ENCODE data around the gene G6PC3. TPM values are rescaled to one million over a fixed set of nuclear protein-coding genes. Genes with fewer than 3 reads are reported as not detected.

Gene G6PC3
- total RNA-seq, 6 experiments from 2014 or later, result 5.9 to 24.2 (median 9.9) TPM

DNA sequence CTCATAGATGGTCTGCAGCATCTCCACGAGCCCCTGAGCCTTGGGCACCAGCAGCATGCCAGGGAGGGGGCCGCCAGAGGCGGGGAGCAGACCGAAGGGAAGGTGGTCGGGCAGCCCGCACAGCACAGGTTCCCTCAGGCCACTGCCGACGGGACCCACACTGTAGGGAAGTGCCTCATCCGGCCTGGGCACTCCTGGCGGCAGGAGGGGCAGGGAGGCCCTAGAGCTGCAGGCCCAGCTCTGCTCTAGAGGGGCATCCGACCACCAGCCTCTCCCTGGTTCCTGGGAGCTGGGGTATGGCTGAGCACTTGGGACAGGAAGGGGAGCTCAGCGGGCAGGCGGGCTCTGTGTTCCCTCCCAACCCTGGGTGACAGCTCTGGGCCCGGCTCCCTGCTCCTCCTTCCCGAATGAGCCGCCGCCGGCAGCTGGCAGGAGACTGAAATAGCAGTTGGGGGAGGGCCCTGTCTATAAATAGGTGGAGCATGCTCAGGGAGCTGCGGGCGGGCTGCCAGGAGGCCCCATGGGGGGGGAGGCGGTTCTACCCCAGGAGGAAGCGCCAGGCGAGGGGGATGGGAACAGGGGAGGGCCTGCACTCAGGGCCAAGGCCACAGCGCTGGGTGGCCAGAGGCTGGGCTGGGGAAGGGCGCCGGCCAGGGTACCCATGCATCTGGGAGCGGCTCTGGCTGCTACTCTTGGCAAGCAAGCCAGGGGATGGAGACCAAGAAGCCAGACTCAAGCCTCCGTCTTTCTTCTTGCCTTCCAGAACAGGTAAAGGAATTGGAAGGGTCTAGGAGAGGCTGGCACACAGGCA is 40.5 kb downstream of the G6PC3 start:
- TF ChIP-seq CTCF (IDR thresholded peaks at IDR 0.05) (peak in 1 of 4 donors; percentile 10), POLR2A (IDR thresholded peaks at IDR 0.05) (peak; percentile 94)
- Histone ChIP-seq H3K9me3 (no peaks in the 10 kb centered on the region), H3K36me3 (no peaks in the 10 kb centered on the region), H3K27me3 (no peaks in the 10 kb centered on the region), H3K27ac (peak overlapping the region; percentile 65 to 89 (median 84)), H3K4me3 (peak overlapping the region; percentile 32 to 58 (median 50)), H3K4me1 (peaks cover 2 to 54% (median 29%) of the 10 kb centered on the region in 4 donors)
- ATAC-seq (peak; percentile 79 to 88 (median 84)), DNase-seq (peak; percentile 99 to 100 (median 99))
- intact Hi-C loops (cut with DNase I), result no loop called here
- WGBS (ENCODE audit: insufficient coverage, low coverage, low lambda C conversion rate, missing lambda C conversion rate), result 3% methylated on average over 7 of the region's 28 CpGs

DNA sequence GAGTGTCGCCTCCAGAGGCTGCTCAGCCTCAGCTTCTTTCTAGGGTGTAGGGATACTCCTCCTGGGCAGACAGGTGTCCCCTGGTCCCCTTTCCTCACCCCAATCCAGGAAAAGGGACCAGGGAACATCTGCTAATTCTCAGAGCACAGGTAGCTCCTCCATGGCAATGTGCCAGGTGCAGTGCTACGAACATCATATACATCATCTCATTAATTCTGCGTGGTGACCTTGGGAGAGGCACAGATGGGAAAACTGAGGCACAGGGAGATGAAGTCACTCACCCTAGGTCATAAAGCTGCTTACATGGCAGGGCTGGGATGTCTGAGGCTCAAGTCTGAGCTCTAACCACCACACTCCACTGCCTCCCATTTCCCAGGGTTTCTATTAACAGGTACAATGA is 41.2 kb downstream of the G6PC3 start:
- peaks cover 2 to 51% (median 28%) of the 10 kb centered on the region in 4 donors for H3K4me1 ChIP-seq
- H3K9me3 ChIP-seq, result no peaks in the 10 kb centered on the region
- no peaks in the 10 kb centered on the region for H3K27me3 ChIP-seq
- peak overlapping the region in 2 of 3 donors; percentile 54 to 89 for H3K27ac ChIP-seq
- TF ChIP-seq POLR2A (IDR thresholded peaks at IDR 0.05) (no peak), CTCF (IDR thresholded peaks at IDR 0.05) (no peak)
- no peak for DNase-seq
- H3K36me3 ChIP-seq, result no peaks in the 10 kb centered on the region
- no peak for ATAC-seq
- no CpG with 5 or more reads among the region's 3 CpGs for WGBS (ENCODE audit: insufficient coverage, low coverage, low lambda C conversion rate, missing lambda C conversion rate)
- intact Hi-C loops (cut with DNase I), result no loop called here
- no peak overlapping the region for H3K4me3 ChIP-seq

GRCh38 chr17:44112284-44113280 is 42.0 kb downstream of the G6PC3 start:
- Histone ChIP-seq H3K27me3 (no peaks in the 10 kb centered on the region), H3K4me1 (peaks cover 2 to 43% (median 24%) of the 10 kb centered on the region in 4 donors), H3K9me3 (no peaks in the 10 kb centered on the region), H3K36me3 (no peaks in the 10 kb centered on the region), H3K4me3 (no peak overlapping the region), H3K27ac (peak overlapping the region in 1 of 3 donors; percentile 25)
- ATAC-seq (no peak), DNase-seq (no peak)
- intact Hi-C loops (cut with DNase I), result no loop called here
- no peak for TF ChIP-seq CTCF (IDR thresholded peaks at IDR 0.05)
- TF ChIP-seq POLR2A (IDR thresholded peaks at IDR 0.05), result no peak
- 64% methylated on average over 3 of the region's 4 CpGs for WGBS (ENCODE audit: insufficient coverage, low coverage, low lambda C conversion rate, missing lambda C conversion rate)

DNA sequence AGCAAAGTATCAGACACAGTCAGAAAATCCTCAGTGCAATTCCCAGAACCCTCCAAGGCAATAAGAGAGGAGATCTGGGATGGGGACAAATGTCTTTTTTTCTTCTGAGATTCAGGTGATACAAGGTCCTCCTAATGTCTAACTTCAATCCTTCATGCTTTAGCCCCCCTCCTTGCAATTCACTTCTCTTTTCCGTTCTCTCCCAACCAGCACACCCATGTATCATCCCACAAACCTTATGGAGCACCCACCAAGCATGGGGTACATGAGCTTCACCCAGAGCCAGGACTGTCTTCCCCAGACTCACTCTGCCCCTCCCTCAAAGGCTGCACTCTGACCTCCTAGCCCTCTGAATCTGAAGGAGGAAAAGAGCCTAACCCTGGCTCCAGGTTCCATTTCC is 42.8 kb downstream of the G6PC3 start:
- no peaks in the 10 kb centered on the region for H3K36me3 ChIP-seq
- intact Hi-C loops (cut with DNase I), result no loop called here

More for the DNA sequence above, 42.8 kb downstream of the G6PC3 start:
- no CpG with 5 or more reads among the region's 1 CpG for WGBS (ENCODE audit: insufficient coverage, low coverage, low lambda C conversion rate, missing lambda C conversion rate)
- H3K27me3 ChIP-seq, result no peaks in the 10 kb centered on the region
- TF ChIP-seq POLR2A (IDR thresholded peaks at IDR 0.05), result no peak
- no peak for TF ChIP-seq CTCF (IDR thresholded peaks at IDR 0.05)
- H3K27ac ChIP-seq, result no peak overlapping the region
- ATAC-seq (no peak), DNase-seq (no peak)
- H3K4me3 ChIP-seq, result no peak overlapping the region
- H3K4me1 ChIP-seq, result peaks cover 2 to 35% (median 17%) of the 10 kb centered on the region in 4 donors
- no peaks in the 10 kb centered on the region for H3K9me3 ChIP-seq
